OCI-M1 (cell line): ENCODE results near the gene SLC25A40.
A peak's percentile ranks its signal among the peaks of the same experiment; 100 is the strongest.
"Not testable (repeated sequence)": the region's sequence is repeated elsewhere in the genome, so short reads cannot be mapped to it uniquely, and the experiment has no call there.

Experiments
- DNase-seq: peaks from one replicate; lab custom pipeline; 2025; lab: John Stamatoyannopoulos, UW

SLC25A40 gene

DNA sequence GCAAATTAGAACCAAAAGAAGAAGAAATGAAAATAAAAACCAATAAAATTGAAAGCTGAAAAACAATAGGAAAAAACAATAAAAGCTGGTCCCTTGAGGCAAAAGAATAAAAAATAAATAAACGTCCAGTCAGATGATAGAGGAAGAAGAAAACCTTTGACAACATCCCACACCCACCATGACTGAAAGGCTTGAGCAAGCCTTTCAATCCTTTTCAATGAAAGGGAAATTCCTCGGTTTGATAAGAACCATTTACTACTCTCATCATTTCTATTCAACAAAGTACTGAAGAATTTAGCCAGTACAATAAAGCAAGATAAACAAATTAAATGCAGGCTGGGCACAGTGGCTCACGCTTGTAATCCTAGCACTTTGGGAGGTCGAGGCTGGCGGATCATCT lies 3.8 kb downstream of the SLC25A40 start:
- no peak for DNase-seq

DNA sequence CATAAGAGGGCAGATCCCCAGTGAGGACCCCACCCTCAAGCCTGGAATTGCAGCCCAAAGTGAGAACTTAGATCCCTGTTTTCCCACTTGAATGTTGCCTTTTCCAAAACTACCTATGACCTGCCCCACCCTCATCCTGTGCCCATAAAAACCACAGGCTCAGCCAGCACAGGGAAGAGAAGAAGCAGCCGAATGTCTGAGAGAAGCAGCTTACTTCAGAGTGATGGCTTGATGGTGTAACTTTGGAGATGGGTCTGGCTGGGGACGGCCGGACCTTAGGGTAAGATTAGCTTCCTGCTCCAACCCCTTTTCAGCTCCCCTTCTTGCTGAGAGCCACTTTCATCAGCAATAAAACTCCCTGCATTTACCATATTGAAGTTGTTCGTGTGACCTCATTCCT lies 5.7 kb downstream of the SLC25A40 start:
- DNase-seq: no peak

DNA sequence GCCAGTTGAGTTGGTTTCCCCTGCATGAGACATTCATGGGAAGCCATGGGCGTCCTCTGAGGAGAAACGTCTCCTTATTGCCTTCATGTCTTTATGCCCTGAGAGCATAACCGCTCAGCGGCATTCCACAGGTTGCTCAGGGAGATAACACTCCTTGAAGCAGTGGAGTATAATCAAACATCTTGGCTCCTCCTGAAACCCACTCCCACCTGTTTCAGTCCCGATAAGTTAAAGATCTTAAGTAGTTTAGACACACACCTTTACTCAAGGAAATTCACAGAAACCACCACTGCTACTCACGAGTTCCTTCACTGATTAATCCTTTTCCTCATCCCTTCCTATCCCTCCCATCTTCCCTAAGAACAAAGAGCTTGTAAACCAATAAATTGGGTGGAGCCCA lies 9.6 kb downstream of the SLC25A40 start:
- DNase-seq: not testable (repeated sequence)

DNA sequence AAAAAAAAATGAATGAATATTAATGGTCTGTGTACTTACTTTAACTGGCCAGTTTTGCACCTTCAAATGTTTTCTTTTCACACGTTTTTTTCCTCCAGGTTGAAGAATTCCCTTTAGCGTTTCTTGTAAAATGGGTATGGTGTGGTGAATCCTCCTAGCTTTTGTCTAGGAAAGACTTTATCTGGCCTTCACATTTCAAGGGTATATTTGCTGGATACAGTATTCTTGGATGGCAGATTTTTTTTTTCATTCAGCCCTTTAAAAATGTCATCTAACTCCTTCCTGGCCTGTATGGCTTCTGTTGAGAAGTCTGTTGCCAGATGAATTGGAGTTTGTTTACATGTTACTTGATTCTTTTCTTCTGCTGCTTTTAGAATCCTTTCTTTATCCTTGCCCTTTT lies 10.1 kb downstream of the SLC25A40 start:
- peak; percentile 35 for DNase-seq

DNA sequence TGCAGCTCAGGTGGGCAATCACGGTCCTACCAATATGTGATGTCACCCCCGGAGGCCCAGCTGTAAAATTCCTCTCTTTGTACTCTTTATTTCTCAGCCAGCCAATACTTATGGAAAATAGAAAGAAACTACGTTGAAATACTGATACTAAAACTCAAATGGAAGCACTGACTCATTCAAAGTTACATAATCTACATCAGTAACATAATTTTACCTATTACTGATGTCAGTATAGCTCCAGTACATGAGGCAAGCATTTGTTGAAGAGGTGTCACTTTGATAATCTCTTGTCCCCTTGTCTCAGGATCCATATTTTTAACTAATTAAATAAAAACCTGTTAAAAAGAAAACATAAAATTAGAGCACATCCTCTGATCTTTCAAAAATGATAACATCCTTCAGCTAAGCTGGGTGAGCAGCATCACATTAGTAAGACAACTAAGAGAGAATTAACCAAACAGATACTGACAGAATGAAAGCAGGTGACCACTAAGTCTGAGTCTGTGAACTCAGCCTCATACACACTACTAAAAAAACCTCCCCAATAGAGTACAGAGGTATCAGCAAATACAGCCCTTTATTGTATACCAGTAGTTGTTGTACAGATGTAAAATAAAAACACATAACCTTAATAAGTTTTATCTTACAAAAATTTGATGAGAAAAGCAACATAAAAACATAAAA lies 17.6 kb downstream of the SLC25A40 start:
- DNase-seq: no peak

DNA sequence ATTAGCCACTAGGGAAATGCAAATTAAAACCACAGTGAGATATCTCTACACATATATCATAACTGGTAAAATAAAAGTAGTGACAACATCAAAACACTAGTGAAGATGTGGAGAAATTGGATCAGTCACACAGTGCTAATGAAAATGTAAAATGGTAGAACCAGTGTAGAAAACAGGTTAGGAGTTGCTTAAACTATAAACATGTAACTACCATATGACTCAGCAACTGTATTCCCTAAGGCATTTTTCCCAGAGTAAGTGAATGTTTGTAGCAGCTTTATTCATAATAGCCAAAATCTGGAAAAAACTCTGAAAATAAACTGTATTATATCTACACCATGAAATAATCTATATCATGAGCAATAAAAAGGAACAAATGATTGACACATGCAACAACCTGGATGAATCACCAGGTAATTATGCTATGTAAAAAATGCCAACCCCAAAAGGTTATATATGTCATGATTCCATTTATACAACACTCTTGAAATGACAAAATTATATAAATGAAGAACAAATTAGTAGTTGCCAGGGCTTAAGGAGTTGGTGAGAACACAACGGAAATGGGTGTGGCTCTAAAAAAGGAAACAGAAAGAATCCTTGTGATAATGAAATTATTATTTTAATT lies 22.8 kb downstream of the SLC25A40 start:
- DNase-seq: no peak

DNA sequence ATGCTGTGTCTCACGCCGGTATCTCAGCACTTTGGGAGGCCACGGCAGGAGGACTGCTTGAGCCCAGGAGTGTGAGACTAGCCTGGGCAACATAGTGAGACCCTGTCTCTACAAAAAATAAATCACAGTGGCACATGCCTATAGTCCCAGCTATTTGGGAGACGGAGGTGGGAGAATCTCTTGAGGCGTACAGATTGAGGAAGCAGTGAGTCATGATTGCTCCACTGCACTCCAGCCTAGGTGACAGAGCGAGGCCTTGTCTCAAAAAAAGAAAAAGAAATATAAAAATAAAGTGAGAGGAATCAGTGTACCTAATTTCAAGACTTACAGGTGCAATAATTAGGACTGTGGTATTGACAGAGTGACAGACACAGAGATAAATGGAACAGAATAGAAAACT lies 23.9 kb downstream of the SLC25A40 start:
- DNase-seq: no peak

DNA sequence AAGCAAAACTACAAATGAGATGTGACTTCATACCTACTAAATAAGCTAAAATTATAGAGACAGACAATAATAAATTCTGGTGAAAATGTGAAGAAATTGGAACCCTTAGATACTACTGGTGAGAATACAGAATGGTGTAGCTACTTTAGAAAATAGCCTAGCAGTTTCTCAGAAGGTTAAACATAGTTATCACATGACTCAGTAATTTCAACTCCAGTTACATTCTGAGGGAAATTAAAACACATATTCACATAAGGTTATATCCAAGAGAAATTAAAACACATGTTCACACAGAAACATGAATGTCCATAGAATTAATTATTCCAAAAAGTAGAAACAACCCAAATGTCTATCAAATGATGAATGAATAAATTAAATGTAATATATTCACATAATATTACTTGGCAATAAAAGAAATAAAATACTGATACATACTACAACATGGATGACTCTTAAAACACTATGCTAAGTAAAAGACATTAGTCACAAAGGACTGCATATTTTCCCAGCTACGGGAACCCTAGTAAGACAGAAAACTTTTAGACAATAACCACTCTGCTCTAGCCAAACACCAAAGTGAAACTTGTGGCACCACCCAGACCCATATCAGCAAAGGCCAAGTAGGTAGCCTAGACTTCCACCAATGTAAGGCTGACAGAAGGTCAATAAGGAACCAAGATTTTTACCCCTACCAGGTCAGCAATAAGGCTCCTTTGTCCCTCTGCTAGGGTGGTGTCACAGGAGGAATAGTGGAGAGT lies 25.1 kb downstream of the SLC25A40 start:
- peak; percentile 61 for DNase-seq

DNA sequence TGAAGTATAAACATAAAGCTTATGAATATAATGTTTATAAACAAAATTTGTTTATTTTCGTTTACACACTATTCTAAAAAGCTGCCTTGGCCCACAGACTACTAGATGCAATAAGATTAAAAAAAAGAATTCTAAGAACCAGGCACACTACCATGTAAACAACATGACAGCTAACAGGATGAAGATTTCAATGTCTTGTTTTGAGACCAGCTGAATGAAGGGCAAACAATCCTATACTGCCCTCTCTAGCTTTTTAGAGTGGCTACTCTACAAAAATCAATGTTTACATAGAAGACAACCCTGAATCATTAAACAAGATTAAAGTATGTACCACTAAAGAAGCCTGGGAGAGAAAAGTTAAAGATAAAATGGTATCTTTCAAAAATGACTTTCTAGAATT lies 38.6 kb downstream of the SLC25A40 start:
- DNase-seq: no peak

DNA sequence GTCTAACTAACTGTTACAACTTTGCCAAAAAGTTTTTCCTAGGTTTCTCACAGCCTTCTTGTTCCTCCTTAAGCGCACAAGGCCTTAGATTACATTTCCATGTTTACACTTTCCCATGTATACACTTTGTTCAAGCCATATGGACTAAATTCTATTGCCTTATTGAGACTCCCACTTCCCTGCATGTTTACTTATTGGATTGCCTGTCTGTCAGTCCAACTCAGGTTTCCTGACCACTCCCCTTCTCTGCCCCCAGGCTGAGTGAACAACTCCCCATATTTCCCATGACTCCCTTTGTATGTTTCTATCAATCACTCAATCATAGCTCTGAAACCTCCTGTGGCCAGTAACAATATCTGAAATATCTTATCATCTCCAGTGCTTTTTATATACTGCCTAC lies 43.0 kb downstream of the SLC25A40 start:
- DNase-seq: no peak

DNA sequence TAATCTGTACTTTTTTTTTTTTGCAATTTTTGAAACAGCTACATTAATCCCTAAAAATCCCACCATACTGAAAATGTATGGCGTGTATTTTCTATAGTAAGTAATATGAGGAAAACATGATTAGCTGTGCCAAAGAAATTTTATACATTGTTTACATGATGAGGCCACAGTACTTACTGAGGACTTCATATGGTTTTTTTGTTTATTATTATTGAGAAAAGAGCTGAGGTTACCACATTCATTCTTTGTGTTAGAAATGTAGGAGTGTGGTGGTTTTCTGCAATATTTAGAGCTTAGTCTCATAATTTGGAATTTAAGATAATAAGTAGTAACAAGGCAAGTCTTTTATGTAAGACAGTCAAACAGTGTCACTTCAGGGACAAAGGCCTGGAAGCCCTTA lies 45.1 kb downstream of the SLC25A40 start:
- DNase-seq: no peak

DNA sequence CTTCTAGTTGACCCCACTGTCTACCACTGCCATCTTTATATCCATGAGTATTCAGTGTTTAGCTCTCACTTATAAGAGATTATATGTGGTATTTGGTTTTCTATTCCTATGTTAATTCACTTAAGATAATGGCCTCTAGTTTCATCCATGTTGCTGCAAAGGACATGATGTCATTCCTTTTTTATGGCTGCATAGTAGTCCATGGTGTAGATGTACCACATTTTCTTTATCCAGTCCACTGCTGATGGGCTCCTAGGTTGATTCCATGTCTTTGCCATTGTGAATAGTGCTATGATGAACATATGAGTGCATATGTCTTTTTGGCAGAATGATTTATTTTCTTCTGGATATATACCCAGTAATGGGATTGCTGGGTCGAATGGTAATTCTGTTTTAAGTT lies 47.8 kb downstream of the SLC25A40 start:
- not testable (repeated sequence) for DNase-seq

DNA sequence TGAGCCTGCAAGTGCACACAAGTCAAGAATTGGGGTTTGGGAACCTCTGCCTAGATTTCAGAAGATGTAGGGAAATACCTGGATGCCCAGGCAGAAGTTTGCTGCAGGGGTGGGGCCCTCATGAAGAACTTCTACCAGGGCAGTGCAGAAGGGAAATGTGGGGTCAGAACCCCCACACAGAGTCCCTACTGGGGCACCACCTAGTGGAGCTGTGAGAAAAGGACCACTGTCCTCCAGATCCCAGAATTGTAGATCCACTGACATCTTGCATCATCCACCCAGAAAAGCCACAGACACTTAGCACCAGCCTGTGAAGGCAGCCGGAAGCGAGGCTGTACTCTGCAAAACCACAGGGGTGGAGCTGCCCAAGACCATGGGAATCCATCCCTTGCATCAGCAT lies 50.8 kb downstream of the SLC25A40 start:
- peak; percentile 58 for DNase-seq

DNA sequence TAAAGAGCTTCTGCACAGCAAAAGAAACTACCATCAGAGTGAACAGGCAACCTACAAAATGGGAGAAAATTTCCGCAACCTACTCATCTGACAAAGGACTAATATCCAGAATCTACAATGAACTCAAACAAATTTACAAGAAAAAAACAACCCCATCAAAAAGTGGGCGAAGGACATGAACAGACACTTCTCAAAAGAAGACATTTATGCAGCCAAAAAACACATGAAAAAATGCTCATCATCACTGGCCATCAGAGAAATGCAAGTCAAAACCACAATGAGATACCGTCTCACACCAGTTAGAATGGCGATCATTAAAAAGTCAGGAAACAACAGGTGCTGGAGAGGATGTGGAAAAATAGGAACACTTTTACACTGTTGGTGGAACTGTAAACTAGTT lies 54.1 kb downstream of the SLC25A40 start:
- DNase-seq: not testable (repeated sequence)

DNA sequence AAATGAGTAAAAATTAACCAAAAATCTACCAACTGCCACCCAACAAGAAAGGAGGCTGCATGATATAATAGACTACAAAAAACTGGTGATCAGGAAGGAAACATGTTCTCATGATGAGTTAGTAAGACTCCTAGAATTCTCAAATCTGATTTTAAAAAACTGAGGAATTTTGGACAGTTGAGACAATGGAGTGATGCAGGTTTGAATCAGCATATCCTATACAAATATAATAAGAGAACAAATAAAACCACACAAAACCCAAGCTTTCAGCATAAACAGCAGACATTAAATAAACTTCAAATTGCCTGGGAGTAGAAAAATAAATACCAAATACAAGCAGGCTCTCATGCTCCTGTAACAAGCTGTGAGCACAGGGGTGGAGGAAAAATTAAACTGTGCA lies 57.8 kb downstream of the SLC25A40 start:
- DNase-seq: no peak

DNA sequence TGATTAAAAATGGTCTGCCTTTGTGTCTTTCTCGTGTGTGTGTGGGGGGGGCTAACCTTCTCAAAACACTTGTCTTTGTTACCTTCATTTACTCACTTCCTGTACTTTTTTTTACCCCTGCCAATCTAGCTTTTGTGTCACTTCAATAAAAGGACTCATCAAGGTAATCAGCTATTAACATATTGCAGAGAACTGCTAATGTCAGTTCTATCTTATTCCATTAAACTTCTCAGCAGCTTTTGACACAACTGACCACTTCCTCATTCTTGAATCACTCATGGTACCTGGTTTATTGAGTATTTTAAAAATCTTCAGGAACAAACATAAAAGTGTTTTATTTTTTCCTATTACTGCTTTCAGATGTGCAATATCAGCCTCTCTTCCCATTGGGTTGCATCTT lies 59.8 kb downstream of the SLC25A40 start:
- peak; percentile 60 for DNase-seq

DNA sequence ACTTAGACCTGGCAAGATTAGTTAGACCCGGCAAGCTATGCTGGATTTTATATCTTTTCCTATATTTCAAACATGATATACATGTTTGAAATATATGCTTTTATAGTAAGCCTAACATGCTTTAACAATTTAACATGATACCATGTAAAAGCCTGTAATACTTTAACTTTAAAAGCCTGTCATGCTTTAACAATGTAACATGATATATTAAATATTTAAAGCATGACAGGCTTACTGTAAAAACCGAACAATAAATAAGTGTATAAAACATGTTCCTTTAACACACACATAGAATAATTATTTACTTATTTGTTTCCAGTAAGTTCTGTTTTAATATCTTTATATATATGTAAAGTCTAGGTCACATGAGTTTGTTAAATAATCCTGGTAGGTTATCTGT lies 65.4 kb downstream of the SLC25A40 start:
- DNase-seq: no peak

DNA sequence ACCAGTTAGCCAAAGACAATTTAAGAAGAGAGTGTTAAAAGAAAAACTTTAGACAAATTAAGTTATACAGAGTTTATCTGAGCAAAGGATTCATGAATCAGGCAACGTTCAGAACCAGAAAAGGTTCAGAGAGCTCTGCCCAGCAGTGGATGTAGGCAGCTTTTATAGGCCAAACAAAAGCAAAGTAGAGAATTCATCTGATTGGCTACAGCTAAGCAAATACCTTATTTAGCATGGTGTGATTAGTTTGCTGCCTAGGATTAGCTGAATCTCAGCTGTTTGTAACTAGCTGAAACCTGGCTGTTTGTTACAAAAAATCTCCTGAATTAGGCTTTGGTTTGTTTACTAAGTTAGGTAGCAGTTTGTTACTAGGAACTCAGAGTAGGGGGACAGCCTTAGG lies 66.0 kb downstream of the SLC25A40 start:
- DNase-seq: no peak

DNA sequence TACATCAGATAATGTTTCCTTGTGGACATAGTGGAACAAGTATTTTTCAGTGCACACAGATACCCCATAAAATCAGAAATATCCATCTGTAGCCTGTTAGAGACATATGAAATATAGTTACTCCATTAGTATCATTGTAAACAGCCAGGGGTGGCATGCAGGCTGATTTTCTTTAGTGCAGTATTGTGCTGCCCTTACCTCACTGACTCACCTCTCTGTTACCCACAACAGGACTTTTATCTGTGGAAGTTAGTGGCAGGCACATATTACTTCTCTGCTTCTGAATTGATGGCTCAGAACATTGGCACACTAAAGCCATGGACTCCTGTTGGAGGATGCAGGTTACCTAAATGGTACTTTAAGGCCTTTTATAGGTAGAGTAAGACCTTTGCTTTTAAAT lies 70.0 kb downstream of the SLC25A40 start:
- no peak for DNase-seq

DNA sequence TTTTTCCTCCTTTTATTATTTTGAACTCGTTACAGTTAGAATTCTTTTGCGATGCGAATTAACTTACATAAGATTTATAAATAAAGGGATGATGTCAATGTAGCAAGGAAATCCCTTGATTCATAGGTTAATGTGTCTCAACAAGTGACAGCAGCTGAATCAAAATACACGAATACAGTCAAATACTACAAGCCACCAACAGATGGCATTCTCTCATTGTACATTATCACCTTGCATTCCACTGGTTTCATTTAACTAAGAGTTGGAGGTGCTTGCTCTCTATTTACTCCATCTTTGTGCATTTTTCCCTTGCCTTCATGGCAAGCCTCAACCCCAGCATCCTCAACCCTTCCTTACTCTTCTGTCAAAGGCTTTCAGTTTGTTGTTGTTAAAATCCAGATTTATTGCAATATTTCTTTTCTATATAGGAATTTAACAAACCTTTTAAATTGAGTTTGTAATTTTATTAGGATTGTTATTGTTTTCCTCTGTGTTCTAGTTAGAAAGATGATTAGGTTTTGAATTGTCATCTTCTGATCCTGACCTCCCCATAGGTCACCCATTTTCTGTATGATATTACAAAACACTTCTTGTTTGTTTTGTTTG lies 78.3 kb downstream of the SLC25A40 start:
- DNase-seq: peak; percentile 88

DNA sequence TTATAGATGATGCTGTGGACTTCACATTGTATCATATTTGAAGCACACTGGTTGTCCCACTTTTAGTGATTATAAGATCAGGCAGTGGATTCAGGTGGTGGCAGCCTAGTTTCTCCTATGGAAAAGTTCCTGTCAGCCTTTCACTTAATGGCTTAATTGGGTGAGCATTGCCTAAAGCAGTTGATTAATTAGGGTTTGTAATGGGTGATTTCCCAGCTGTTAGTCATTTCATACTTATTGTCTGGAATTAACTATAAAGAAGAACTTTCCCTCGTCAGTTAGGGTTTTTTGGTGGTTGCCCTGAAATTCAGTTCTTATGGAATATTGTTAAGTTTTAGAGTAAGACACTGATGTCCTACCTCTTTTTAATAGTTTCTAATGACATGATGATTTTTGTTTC lies 78.8 kb downstream of the SLC25A40 start:
- DNase-seq: no peak

DNA sequence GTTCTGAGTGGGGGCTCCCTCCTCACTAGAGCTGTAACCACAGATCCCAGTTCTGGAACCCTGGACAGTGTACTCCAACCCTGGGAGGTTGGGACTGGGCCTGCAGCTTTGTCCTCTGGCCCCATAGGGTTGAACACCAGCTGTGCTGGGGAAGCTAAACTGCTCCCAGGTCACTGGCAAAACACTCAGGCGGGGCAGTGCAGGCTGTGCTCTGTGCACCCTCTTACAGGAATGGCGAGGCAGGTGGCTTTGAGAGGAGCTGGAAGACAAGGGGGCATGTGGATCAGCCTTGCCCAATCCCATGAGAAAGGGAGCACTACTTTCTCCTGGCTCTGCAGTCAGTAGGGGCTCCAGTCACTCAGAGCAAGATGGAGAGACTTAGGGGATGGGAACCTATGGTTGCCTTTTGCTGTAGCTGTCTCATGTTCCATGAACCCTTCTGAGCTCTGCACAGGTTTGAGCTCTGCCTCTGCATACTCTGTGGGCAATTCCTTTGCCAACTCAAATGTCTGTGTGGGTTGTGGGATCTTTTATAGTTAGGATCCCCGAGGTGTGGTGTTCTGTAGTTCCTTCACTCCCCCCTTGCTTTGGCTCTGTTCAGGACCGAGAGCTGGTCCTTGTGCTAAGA lies 90.7 kb downstream of the SLC25A40 start:
- no peak for DNase-seq
